ENCODE results near the gene CDH23. TPM values are rescaled to one million over a fixed set of nuclear protein-coding genes. Genes with fewer than 3 reads are reported as not detected.

The CDH23 gene
- total and polyA plus RNA-seq, 9 of the 15 experiments (the other 6 are each of a cell fraction or from before 2014, with no cell fraction given), result 0.18 to 1.2 (median 0.47) TPM

GRCh38 chr10:71661060-71661622 is 264.4 kb downstream of the CDH23 start:
- Histone ChIP-seq H2AFZ (ENCODE audit: low read depth, low read length) (no peak overlapping the region), H3K9ac (ENCODE audit: insufficient read depth in 1 of 2, low read depth in 2 of 2, low read length in 2 of 2) (no peak overlapping the region; a peak in 1 of 4 replicates), H3K9me1 (ENCODE audit: control insufficient read depth, insufficient read depth, low read length) (no peaks in the 10 kb centered on the region), H3K9me3 (replicated peaks; ENCODE audit: control insufficient read depth, insufficient read depth, low read depth, low read length) (no peaks in the 10 kb centered on the region), H4K20me1 (replicated peaks; ENCODE audit: control insufficient read depth, insufficient read depth, low read length) (no peaks in the 10 kb centered on the region), H3K4me3 (no peak overlapping the region), H3K36me3 (ENCODE audit: control insufficient read depth, insufficient read depth, low read length) (no peaks in the 10 kb centered on the region), H3K79me2 (ENCODE audit: control insufficient read depth, insufficient read depth, low read length) (no peaks in the 10 kb centered on the region), H3K27ac (ENCODE audit: extremely low read depth, low read depth, low read length) (no peak overlapping the region), H3K4me1 (replicated peaks in 1 of 2; ENCODE audit: control insufficient read depth in 2 of 2, insufficient read depth in 2 of 2, low read length in 2 of 2) (peaks cover 28 to 43% of the 10 kb centered on the region in 2 experiments), H3K4me2 (ENCODE audit: insufficient read depth, low read length) (no peak overlapping the region), H3K27me3 (ENCODE audit: control insufficient read depth in 2 of 2, insufficient read depth in 2 of 2, low read length in 2 of 2) (no peaks in the 10 kb centered on the region)
- no peak for TF ChIP-seq FOXO4 (CRISPR knock-in tag; IDR thresholded peaks at IDR 0.05)
- 0 out of 2 replicates have a peak, but pooled peaks have one; percentile 4 for TF ChIP-seq ADNP (tag; IDR thresholded peaks at IDR 0.05)
- peak; percentile 57 for TF ChIP-seq RBM25 (IDR thresholded peaks at IDR 0.05; ENCODE audit: low read depth, low read length, severe bottlenecking)
- no peak for TF ChIP-seq FOXJ3 (CRISPR knock-in tag; IDR thresholded peaks at IDR 0.05)
- peak; percentile 27; the same call in 1 of the 2 replicates for TF ChIP-seq BCOR (IDR thresholded peaks at IDR 0.05)
- POLR2A ChIA-PET, result interaction anchor here (1.4 kb wide), 1 partner anchor 12 kb away, joined by 3 read pairs; no protein-coding TSS in a partner anchor
- ATAC-seq (no peak), FAIRE-seq (no peak), DNase-seq (ENCODE audit: extremely low read depth in 1 of 4, low spot score in 3 of 4) (no peak)
- in situ Hi-C loops (cut with MboI) (no loop called here), intact Hi-C loops (cut with micrococcal nuclease) (no loop called here)
- no TSS peak for BruUV-seq (replicated peaks)
- WGBS (ENCODE audit: insufficient coverage, low coverage, missing lambda C conversion rate), result 78% methylated on average over 11 of the region's 11 CpGs
- CTCF ChIA-PET (ENCODE audit: low intra/inter-chr PET ratio), result interaction anchor here (0.6 kb wide), 1 partner anchor 13 kb away, joined by 3 read pairs; no protein-coding TSS in a partner anchor
